Panc1 (cell line): ENCODE results near the gene MCM3AP.

Experiments
- POLR2AphosphoS5 ChIP-seq: IDR thresholded peaks from 2 replicates; pipeline ENCODE4 v1.6.1; 2012; ENCODE audit warnings: mild to moderate bottlenecking, low read depth, low read length, moderate library complexity
- SIN3A ChIP-seq: IDR thresholded peaks from 2 replicates; pipeline ENCODE4 v1.6.1; 2012; ENCODE audit warnings: low read depth, mild to moderate bottlenecking, low read length, moderate library complexity, borderline replicate concordance; ENCODE audit not compliant: insufficient read depth
- TF ChIP-seq, protein P1 (sequence below): fragments of 450-650 bp; IDR thresholded peaks from 2 replicates; pipeline ENCODE4 v1.5.1; 2017; ENCODE audit warnings: mild to moderate bottlenecking

DNA sequence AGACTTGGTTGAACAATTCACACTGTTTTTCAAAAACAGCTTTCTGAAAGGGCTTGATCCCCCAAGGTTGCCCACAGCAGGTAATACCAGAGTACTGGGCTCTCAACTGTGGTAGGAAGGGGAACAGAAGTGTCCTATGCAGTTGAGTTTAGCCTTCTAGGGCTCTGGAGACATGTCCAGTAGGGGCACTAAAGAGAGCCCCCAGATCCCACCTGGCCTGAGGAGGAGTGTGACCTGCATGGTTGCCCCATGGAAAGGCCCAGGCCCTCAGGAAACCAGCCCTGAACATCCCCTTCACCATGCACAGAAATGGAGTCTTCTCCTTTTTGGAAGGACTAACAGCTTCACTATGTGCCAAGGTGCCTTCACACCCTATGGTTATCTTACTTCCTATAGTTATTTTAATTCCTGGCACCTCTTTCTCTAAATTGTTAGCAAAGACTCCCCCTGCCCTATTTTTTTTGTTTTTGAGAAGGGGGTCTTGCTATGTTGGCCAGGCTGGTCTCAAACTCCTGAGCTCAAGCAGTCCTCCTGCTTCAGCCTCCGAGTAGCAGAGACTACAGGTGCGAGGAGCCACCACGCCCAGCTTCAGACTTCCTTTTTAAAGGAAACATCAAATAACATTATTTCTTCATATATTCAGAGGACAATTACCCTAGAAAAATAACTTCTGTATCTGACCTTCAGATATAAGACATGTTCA lies 40.0 kb downstream of the MCM3AP start:
- TF ChIP-seq, protein P1, sequence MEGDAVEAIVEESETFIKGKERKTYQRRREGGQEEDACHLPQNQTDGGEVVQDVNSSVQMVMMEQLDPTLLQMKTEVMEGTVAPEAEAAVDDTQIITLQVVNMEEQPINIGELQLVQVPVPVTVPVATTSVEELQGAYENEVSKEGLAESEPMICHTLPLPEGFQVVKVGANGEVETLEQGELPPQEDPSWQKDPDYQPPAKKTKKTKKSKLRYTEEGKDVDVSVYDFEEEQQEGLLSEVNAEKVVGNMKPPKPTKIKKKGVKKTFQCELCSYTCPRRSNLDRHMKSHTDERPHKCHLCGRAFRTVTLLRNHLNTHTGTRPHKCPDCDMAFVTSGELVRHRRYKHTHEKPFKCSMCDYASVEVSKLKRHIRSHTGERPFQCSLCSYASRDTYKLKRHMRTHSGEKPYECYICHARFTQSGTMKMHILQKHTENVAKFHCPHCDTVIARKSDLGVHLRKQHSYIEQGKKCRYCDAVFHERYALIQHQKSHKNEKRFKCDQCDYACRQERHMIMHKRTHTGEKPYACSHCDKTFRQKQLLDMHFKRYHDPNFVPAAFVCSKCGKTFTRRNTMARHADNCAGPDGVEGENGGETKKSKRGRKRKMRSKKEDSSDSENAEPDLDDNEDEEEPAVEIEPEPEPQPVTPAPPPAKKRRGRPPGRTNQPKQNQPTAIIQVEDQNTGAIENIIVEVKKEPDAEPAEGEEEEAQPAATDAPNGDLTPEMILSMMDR, result no peak
- no peak for TF ChIP-seq POLR2AphosphoS5
- TF ChIP-seq SIN3A, result no peak
